GM12874 (cell line): ENCODE measurements around the gene GRB14.

ENCODE experiments used
- CTCF ChIP-seq: IDR thresholded peaks from 2 replicates; pipeline ENCODE4 v1.5.1; 2011; ENCODE audit warnings: low read depth, mild to moderate bottlenecking, control low read depth, low read length, moderate library complexity; ENCODE audit not compliant: insufficient read depth

The GRB14 gene

GRCh38 chr2:164620873-164621763 is at the start of gene GRB14:
GRB14 (minus strand) TSS chr2:164621482; CDS start chr2:164621309, 173 bp downstream.
- TF ChIP-seq CTCF: no peak

- TF ChIP-seq CTCF: no peak
Measured at GRCh38 chr2:164669291-164669690, 48.0 kb upstream of the GRB14 start.

GRCh38 chr2:164667566-164667965 is 46.3 kb upstream of the GRB14 start:
- TF ChIP-seq CTCF: no peak

- TF ChIP-seq CTCF: no peak
Measured at GRCh38 chr2:164664070-164664469, 42.8 kb upstream of the GRB14 start.

- TF ChIP-seq CTCF: no peak
Measured at GRCh38 chr2:164662868-164663631, 41.8 kb upstream of the GRB14 start.

- TF ChIP-seq CTCF: no peak
Measured at GRCh38 chr2:164662066-164662465, 40.8 kb upstream of the GRB14 start.

- TF ChIP-seq CTCF: no peak
Measured at GRCh38 chr2:164661349-164661748, 40.1 kb upstream of the GRB14 start.
